ENCODE data around the gene RP2.

- TF ChIP-seq, protein P1, sequence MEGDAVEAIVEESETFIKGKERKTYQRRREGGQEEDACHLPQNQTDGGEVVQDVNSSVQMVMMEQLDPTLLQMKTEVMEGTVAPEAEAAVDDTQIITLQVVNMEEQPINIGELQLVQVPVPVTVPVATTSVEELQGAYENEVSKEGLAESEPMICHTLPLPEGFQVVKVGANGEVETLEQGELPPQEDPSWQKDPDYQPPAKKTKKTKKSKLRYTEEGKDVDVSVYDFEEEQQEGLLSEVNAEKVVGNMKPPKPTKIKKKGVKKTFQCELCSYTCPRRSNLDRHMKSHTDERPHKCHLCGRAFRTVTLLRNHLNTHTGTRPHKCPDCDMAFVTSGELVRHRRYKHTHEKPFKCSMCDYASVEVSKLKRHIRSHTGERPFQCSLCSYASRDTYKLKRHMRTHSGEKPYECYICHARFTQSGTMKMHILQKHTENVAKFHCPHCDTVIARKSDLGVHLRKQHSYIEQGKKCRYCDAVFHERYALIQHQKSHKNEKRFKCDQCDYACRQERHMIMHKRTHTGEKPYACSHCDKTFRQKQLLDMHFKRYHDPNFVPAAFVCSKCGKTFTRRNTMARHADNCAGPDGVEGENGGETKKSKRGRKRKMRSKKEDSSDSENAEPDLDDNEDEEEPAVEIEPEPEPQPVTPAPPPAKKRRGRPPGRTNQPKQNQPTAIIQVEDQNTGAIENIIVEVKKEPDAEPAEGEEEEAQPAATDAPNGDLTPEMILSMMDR (IDR thresholded peaks at IDR 0.05) = no peak
- TF ChIP-seq POLR2A (IDR thresholded peaks at IDR 0.05) (no peak), POLR2AphosphoS5 (IDR thresholded peaks at IDR 0.05) (no peak)
These were observed 1.6 kb downstream of the RP2 start for GRCh38 chrX:46838486-46838870.

All from gastroesophageal sphincter (tissue), 3 donors.